PC-3 (cell line): ENCODE measurements around the gene TTLL7.

Experiments used
- CTCF ChIP-seq: fragments of 300-600 bp; sonication (generic); conservative IDR thresholded peaks from 2 replicates; pipeline ENCODE4 v1.5.1; 2017; ENCODE audit warnings: antibody characterized with exemption, low read depth, mild to moderate bottlenecking, low read length
- EZH2 ChIP-seq: fragments of 300-600 bp; sonication (generic); IDR thresholded peaks from one replicate; pipeline ENCODE4 v1.6.1; 2017; ENCODE audit warnings: antibody characterized with exemption, mild to moderate bottlenecking, low read length; ENCODE audit not compliant: unreplicated experiment

GRCh38 chr1:83818916-83819315, 180.0 kb downstream of the TTLL7 start:
- TF ChIP-seq CTCF (no peak), EZH2 (no peak)
